ENCODE measurements around the gene TICAM1.
"Not testable (repeated sequence)": the region's sequence is repeated elsewhere in the genome, so short reads cannot be mapped to it uniquely, and the experiment has no call there.

GRCh38 chr19:4792866-4793195, 38.7 kb downstream of the TICAM1 start:
- TF ChIP-seq, protein P1, sequence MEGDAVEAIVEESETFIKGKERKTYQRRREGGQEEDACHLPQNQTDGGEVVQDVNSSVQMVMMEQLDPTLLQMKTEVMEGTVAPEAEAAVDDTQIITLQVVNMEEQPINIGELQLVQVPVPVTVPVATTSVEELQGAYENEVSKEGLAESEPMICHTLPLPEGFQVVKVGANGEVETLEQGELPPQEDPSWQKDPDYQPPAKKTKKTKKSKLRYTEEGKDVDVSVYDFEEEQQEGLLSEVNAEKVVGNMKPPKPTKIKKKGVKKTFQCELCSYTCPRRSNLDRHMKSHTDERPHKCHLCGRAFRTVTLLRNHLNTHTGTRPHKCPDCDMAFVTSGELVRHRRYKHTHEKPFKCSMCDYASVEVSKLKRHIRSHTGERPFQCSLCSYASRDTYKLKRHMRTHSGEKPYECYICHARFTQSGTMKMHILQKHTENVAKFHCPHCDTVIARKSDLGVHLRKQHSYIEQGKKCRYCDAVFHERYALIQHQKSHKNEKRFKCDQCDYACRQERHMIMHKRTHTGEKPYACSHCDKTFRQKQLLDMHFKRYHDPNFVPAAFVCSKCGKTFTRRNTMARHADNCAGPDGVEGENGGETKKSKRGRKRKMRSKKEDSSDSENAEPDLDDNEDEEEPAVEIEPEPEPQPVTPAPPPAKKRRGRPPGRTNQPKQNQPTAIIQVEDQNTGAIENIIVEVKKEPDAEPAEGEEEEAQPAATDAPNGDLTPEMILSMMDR (IDR thresholded peaks at IDR 0.05), result not testable (repeated sequence)
- not testable (repeated sequence) for TF ChIP-seq POLR2AphosphoS5 (IDR thresholded peaks at IDR 0.05)

Data from breast epithelium (tissue), 3 donors.